GM19463 (cell line): ENCODE data around the gene SNX12.
"Not testable (repeated sequence)": the region's sequence is repeated elsewhere in the genome, so short reads cannot be mapped to it uniquely, and the experiment has no call there.

Experiments used
- ATAC-seq: cut with Tn5 transposase; IDR thresholded peaks from one replicate; pipeline ENCODE4 v1.9.1; 2021; ENCODE audit warnings: mild to moderate bottlenecking, moderate library complexity; ENCODE audit not compliant: unreplicated experiment

The SNX12 gene

GRCh38 chrX:71095033-71095432 lies 26.9 kb upstream of the SNX12 start:
- no peak for ATAC-seq

GRCh38 chrX:71091263-71091662 lies 23.1 kb upstream of the SNX12 start:
- ATAC-seq: no peak

DNA sequence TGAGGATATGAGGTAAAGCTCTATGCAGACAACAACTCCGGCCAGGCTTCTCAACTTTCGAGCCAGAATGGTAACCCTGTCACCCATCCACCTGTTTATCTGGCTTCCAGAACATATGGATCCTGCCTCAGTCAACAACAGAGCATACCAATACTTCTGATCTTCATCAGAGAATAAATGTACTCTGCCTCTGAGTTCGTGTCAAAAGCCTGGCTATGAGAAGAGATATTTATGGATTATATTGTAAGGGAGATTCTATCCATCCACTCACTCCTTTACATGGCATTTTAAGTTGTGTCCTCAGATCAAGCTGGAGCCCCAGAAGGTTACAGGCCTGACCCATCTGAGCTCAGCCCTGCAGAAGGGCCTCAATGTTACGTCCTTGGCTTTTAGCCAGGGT lies 17.8 kb upstream of the SNX12 start:
- ATAC-seq: no peak

DNA sequence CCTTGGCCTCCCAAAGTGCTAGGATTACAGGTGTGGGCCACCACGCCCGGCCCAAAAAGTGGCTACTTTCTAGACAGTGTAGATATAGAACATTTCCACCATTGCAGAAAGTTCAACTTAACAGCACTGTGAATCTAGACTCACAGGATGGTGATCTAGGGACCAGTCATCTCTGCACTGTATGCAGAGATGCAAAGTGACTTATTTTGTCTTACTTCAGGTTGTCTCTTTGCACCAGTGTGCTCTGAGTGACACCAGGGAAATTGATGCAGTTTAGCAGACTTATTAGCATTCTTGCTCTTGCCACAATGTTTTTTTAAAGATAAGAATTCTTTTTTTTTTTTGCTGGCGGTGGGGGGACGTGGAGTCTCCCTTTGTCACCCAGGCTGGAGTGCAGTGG lies 14.7 kb upstream of the SNX12 start:
- no peak for ATAC-seq

DNA sequence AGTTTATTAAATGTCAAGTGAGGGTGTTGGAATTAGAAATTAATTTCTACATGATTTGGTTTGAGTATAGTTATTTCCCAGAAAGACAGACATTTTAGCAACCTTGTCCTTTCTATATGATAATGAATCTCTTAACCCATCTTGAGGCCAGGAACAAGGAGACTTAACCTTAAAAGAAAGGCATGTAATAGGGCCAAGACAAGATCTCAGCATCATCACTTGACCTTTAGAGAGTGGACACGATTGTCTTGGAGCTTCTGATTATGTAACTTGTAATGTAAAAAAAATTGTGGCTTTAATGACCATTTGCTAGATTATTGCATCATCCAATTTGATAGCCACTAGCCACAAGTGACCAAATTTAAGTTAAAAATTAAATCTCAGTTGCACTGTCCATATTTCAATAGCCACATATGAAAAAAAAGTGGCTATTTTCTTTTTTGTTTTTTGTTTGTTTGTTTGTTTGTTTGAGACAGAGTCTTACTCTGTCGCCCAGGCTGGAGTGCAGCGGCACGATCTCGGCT lies 14.1 kb upstream of the SNX12 start:
- ATAC-seq: no peak

- ATAC-seq: no peak
These were observed 13.4 kb upstream of the SNX12 start for GRCh38 chrX:71081330-71082123.

GRCh38 chrX:71070531-71070930 lies 2.4 kb upstream of the SNX12 start:
- no peak for ATAC-seq

DNA sequence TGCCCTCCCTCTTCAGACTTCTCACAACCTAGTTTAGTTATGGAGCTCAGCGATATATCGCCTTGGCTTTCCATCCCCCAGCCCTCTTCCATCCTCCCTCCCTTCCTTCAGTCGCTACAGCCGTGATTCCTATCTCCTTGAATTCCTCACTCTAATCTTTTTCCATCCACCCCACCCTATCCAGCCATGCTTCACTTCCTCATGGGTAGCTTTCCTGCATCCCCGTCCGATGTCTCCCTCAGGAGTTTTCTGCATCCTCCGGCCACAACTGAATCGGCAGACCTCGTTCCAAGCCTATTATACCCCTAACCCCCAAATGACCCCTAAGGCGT lies 456 bp downstream of the SNX12 start:
- ATAC-seq: no peak

DNA sequence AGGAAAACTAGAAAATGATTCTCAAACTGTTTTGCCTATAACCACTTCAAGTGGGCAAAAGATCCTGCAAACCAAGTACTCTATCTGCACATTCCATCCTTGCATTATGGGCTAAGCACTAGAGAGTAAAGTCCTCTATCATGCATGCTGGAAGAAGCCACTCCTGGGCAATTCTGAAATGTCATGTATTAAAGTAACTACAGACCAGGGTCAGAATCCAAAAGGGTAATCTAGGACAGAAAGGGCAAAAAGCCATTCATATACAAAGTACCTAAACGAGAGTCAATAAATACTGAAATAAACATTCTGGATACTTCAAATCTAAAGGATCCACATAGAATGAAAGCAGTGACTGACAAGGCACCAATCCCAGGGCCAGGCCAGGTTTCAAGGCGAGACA lies 1.0 kb downstream of the SNX12 start:
- no peak for ATAC-seq

DNA sequence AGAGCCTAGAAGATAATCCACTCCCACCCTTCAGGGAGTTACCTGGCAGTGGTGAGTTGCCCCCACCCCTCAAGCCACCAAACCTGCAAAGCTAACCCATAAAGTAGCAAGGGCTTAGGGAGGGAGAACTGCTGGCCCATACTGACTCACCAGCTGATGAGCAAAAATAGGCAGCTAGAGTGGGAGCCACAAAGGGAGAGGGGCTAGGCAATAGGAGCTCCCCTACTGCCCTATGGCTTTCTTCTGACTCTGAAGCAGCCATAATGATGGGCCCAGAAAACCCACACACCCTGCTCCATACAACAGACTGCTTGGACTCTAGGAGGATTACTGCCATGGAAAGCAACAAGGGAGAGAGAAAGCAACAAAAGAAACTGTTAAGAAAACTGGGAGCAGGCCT lies 8.0 kb downstream of the SNX12 start:
- no peak for ATAC-seq

DNA sequence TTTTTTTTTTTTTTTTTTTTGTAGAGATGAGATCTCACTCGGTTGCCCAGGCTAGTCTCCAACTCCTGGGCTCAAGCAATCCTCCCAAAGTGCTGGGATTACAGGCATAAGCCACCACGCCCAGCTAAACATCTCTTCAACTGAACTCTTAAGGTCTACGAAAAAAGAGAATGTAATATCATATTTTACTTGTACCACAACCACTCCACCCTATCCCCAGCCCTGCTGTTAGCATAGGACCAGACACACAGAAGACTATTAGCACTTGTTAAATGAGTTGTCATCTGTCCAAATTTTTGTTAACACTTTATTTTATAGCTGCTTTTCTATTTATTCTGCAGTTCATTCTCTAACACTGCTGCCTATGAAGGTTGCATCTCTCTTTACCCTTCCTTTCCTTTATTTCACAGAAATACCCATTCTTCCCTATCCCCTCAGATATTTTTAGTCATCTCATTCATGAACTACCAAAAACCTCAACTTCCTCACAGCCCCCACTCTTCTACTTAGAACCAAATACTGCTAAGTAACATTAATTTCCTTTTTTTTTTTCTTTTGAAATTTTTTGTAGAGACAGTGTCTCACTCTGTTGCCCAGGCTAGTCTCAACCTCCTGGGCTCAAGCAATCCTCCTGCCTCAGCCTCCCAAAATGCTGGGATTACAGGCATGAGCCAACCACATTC lies 10.1 kb downstream of the SNX12 start:
- ATAC-seq: no peak

DNA sequence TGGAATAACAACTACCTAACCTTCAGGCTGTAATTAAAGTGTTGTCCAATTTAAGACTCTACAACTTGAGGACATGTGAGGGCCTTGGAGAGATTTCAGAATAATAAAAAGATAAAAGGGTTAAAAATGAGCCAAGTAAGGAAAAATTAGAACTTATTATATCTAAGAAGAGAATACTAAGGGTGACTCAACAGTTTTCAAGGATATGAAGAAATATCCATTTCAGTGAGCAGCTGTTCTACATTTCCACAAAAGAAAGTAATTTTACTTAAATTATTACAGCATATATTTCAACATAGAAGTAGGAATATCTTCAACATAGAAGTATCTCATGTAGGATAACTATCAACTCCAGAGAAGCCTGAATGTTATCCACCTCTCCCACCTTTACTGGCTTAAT lies 11.3 kb downstream of the SNX12 start:
- no peak for ATAC-seq

- no peak for ATAC-seq
These were observed 14.9 kb downstream of the SNX12 start for GRCh38 chrX:71053217-71053621.

DNA sequence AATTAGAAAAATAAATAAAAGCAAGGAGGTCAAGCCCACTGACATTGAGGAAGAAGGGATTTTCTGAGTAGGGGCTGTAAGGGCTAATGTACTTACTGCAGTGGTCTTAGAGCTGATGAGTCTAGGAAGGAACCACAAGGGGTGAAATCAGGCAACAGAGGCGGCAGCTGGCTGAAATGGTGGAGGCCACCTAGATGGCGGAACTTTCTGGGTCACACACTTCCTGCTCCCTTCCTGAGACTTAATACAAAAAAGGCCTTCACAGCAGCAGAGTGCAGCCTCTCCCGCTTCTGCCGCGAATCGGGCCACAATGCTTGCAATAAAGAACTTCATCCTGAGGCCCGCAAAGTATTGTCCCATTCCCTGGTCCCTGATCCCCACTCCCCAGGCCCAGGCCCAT lies 15.4 kb downstream of the SNX12 start:
- ATAC-seq: no peak

- ATAC-seq: not testable (repeated sequence)
These were observed 20.2 kb downstream of the SNX12 start for GRCh38 chrX:71047891-71048290.

DNA sequence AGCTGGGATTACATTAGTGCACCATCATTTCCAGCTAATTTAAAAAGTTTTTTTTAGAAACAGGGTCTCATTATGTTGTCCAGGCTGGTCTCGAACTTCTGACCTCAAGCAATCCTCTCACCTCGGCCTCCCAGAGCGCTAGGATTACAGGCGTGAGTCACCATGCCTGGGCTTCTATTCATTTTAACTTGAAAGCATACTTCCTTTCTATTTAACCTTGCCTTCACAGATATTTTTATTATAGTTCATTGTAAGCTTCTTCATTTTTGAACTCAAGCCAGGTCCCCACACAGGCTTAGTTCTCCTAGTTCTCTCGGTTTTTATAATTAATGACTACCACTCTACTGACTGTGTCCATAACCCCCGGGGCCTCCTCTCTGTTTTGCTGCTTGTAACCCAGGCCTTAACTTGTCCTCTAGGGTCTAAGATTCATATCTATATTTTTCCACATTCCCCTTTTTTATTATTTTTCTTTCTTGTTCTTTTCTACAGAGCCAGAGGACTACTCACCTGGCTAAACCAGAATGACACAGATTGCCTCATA lies 50.7 kb downstream of the SNX12 start:
- no peak for ATAC-seq
